ENCODE measurements around the gene TSPYL6.

TSPYL6 gene

DNA sequence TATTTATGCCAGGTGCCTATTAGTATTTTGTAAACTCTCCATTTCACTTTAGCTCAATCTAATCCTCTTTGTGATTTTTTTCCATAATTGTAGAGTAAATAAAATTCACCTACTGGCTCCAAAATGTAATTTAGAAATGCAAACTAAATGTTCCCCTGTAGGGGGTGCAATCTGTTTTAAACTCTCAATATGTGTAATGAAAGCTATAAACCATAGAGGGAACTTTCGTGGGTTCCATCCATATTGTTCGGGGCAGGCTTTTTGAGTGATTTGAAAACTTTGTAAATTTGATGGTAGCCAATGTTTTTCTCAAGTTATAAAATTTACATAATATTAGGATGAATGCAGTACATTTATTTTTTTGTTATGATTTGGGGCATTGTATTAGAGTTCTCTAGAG, 49.4 kb downstream of the TSPYL6 start:
- H3K4me3 ChIP-seq (ENCODE audit: insufficient read depth, low read depth, low read length, poor library complexity, severe bottlenecking), result no peak overlapping the region
- no peak overlapping the region for H3K27ac ChIP-seq (ENCODE audit: insufficient read depth, low read length, poor library complexity, severe bottlenecking)
- no peak for DNase-seq
- no peaks in the 10 kb centered on the region for H3K36me3 ChIP-seq (ENCODE audit: control insufficient read depth, insufficient read depth, low read length)
- no peaks in the 10 kb centered on the region for H3K9me3 ChIP-seq (ENCODE audit: control insufficient read depth, low read length)
- H3K27me3 ChIP-seq (replicated peaks; ENCODE audit: control insufficient read depth, insufficient read depth, low read length, poor library complexity, severe bottlenecking), result no peaks in the 10 kb centered on the region
- H3K4me1 ChIP-seq (ENCODE audit: control insufficient read depth, insufficient read depth, low read length, poor library complexity, severe bottlenecking), result no peaks in the 10 kb centered on the region

DNA sequence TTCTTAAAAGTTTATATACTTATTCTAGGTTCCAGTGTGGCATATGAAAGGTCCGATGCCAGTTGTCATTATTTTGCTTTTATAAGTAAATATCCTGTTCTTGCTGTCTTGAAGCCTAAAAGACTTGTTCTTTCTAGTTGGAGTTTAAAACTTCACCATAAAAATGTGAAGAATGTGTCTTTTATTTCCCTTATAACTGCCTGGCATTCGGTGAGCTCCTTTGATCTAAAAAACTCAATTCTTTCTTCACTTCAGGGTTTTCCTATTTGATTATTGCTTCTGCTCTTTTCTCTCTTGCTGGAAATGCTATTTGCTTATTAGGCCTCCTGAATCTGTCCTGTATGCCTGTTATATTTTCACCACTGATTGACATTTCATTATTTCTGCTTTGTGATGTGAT, 51.6 kb downstream of the TSPYL6 start:
- Histone ChIP-seq H3K4me3 (ENCODE audit: insufficient read depth, low read depth, low read length, poor library complexity, severe bottlenecking) (no peak overlapping the region), H3K9me3 (ENCODE audit: control insufficient read depth, low read length) (no peaks in the 10 kb centered on the region), H3K27ac (ENCODE audit: insufficient read depth, low read length, poor library complexity, severe bottlenecking) (no peak overlapping the region), H3K27me3 (replicated peaks; ENCODE audit: control insufficient read depth, insufficient read depth, low read length, poor library complexity, severe bottlenecking) (no peaks in the 10 kb centered on the region), H3K36me3 (ENCODE audit: control insufficient read depth, insufficient read depth, low read length) (no peaks in the 10 kb centered on the region), H3K4me1 (ENCODE audit: control insufficient read depth, insufficient read depth, low read length, poor library complexity, severe bottlenecking) (no peaks in the 10 kb centered on the region)
- no peak for DNase-seq

Measured in effector memory CD4-positive, alpha-beta T cell (primary cell).